ENCODE results near the gene ZNF621. TPM values are rescaled to one million over a fixed set of nuclear protein-coding genes. Genes with fewer than 3 reads are reported as not detected.

Gene ZNF621
- total and polyA plus RNA-seq, 2 experiments from 2014 or later = 12.9 to 17.3 TPM

DNA sequence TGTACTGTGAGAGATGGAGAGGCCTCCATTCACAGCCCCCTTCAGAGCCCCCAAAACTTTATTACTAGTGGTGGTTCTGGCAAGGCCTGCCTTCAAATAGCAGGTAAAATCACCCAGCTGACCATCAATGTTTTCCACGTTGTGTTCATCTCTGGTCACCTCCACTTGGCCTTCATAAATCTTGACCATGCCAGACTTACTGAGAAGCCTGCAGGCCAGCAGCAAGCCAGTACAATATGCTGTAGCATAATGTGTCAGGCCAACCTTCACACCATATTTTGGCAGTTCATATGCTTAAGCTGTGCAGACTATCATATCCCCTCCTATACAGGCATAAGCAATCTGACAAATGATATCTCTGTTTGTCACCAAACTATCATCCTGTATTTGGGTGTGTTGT, 62.1 kb downstream of the ZNF621 start:
- H3K9me3 ChIP-seq (ENCODE audit: low read depth) = no peaks in the 10 kb centered on the region
- no peaks in the 10 kb centered on the region for H3K36me3 ChIP-seq
- no peaks in the 10 kb centered on the region for H3K4me1 ChIP-seq (ENCODE audit: low read depth)
- H3K27me3 ChIP-seq = no peaks in the 10 kb centered on the region
- no peak overlapping the region for H3K4me3 ChIP-seq
- no peak for DNase-seq (ENCODE audit: low read depth in 1 of 2, low spot score in 1 of 2)
- TF ChIP-seq CTCF (IDR thresholded peaks at IDR 0.05; ENCODE audit: low read depth, low read length) = no peak
- no peak overlapping the region for H3K27ac ChIP-seq

DNA sequence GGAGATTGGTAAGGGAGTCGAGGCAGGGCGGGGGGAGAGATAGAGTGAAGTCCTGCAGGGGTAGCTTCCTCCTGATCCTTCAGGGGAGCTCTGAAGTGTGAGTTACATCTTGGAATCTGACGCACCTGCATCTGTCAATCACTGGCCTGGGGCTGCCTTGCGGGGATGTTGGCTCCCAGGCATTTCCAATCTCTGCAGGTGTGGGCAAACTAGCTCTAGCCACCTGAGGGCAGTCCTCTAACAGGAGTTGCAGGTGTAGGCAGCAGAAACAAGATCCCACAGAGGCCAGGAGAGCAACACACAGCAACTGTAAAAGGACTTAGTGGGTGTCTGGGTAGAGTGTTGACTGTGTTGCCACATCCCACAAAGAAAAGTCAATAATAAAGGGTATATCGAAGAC, 63.6 kb downstream of the ZNF621 start:
- no peak for DNase-seq (ENCODE audit: low read depth in 1 of 2, low spot score in 1 of 2)
- TF ChIP-seq CTCF (IDR thresholded peaks at IDR 0.05; ENCODE audit: low read depth, low read length) = no peak
- no peak overlapping the region for H3K27ac ChIP-seq
- no peaks in the 10 kb centered on the region for H3K36me3 ChIP-seq
- no peak overlapping the region for H3K4me3 ChIP-seq
- no peaks in the 10 kb centered on the region for H3K9me3 ChIP-seq (ENCODE audit: low read depth)
- H3K4me1 ChIP-seq (ENCODE audit: low read depth) = no peaks in the 10 kb centered on the region
- H3K27me3 ChIP-seq = no peaks in the 10 kb centered on the region

Other genes with a start within 250 kb of the ZNF621 start
- 18.0 and 23.3 TPM in 2 replicates for gene EIF1B, start 215.3 kb upstream of the ZNF621 start, total RNA-seq
- 187 and 221 TPM in 2 replicates for gene EIF1B, start 215.3 kb upstream of the ZNF621 start, polyA plus RNA-seq
- gene ENTPD3, start 137.8 kb upstream of the ZNF621 start, total RNA-seq = 0.42 and 0.66 TPM in 2 replicates
- gene ENTPD3, start 137.8 kb upstream of the ZNF621 start, polyA plus RNA-seq = 0.16 and 1.1 TPM in 2 replicates
- gene RPL14, start 67.6 kb upstream of the ZNF621 start, total RNA-seq = 427 and 486 TPM in 2 replicates
- gene RPL14, start 67.6 kb upstream of the ZNF621 start, polyA plus RNA-seq = 408 and 465 TPM in 2 replicates
- gene ZNF619, start 47.8 kb upstream of the ZNF621 start, total RNA-seq = 0.15 and 1.5 TPM in 2 replicates
- 0.84 TPM in 1 of 2 replicates, not detected in the other for gene ZNF619, start 47.8 kb upstream of the ZNF621 start, polyA plus RNA-seq
- gene ZNF620, start 18.9 kb upstream of the ZNF621 start, total RNA-seq = 7.5 and 8.8 TPM in 2 replicates
- gene ZNF620, start 18.9 kb upstream of the ZNF621 start, polyA plus RNA-seq = 8.3 and 10.2 TPM in 2 replicates

All from cardiac muscle cell (in vitro differentiated cells and primary cell).